Bone marrow (tissue), 2 donors: ENCODE results near the gene LTBP3.

Source experiments
- DNase-seq, 2 donors: peaks; one replicate each; lab custom pipeline; 2025; lab: John Stamatoyannopoulos, UW

Gene LTBP3

DNA sequence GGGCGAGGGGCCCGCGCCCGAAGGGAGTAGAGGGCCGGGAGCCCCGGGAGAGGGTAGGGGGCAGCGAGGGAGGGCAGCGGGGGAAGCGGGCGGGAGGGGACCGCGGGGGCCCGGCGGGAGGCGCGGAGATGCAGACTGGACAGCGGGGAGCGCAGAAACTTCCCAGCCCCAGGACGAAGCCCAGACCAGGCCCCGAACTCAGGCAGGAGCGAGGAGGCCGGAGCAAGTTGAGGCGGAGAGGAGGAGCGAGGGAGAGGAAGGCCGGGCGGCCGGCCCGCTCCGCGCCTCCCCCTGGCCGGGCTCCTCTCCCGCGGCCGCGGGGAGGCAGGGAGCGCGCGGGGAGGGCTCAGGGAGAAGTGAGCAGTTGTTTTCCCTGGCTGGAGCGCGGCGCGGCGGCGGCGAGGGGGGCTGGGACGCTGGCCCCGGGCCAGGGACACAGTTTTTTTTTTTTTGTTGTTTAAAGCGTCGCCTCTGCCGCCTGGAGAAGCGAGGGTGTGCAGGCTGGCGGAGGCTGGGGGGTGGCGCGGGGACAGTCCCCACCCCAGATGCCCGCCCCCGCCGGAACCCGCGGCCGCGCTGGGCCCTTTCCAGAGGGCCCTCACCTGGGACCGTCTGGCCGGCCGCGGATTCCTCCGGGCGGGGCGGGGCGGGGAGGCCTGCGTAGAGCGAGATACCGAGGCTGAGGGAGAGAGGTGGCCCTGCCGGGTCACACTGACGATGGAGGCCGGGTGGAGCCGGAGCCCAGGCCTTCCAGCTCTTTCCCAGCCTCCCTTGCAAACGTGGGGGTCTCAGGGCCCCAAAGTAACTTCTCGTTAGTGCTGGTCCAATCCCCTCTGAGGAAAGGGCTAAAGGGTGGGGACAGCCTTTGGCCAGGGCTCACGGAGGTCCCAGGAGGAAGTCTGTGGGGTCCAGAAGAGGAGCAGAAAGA lies at the start of gene LTBP3:
TSS of gene LTBP3 (minus strand) at position 358 of the 928 bp plus-strand sequence. CDS start 400 bp downstream, outside the sequence.
- DNase-seq: peak in 1 of 2 donors; percentile 16

DNA sequence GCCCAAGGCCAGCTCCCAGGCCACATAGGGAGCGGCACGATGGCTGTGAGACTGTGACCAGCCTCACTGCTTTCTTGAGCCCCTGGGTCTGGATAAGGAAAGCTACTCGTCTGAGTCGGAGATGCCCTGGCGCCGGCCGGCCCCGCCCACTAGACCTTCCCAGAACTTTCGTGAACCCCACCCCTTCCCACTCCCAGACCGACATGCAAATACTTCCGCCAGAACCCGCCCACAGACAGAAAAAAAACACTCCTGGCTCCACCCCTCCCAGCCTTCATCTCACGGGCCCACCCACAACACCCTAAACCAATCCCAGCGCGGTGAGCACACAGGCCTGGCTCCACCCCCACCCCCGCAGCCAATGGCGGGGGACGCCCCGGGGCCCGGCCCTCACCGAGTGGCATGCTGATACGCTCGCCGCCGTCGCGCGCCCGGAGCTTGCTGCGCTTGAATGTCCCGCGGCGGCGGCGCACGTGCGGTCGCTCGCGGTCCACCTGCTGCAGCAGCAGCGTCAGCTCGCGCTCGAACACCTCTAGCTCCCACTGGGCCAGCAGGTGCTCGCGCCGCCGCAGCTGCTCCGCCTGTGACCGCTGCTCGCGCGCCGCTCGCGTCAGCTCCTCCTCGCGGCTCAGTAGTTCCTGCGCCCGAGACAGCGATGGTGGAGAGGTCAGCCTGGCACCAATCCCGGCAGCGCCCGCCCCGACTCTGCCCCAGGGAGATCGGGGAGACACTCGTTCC lies 48.9 kb upstream of the LTBP3 start:
- DNase-seq: no peak

DNA sequence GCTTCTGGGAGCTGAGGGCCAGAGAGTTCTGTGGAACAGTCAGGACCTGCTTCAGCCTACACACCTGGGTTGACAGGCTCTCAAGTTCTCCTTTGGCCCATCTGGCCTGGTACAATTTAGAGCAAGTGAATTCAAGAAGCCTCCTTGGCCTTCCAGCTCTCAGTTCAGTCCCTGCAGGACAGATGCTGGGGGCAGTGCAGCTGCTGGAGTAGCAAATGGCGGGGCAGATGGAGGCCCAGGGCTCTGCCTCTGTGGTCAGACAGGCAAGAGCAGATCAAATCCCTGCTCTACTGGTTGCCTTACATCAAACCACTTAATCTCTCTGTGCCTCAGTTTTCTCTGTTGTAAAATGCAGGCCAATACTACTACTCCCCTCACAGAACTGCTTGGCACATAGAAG lies 46.1 kb upstream of the LTBP3 start:
- DNase-seq: no peak

DNA sequence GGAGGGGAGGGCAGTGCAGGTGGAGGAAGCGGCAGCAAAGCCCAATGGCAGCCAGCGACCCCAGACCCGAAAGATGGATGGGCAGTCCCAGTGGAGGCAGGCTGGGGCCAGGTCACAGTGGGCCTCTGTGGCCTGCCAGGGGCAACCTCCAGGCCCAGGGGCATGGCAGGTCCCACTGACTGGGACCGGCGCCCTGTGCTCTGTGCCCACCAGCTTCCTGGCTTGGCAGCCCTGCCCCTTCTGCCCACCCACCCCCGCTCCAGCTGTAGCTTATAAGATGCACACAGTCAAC lies 41.7 kb upstream of the LTBP3 start:
- no peak for DNase-seq

DNA sequence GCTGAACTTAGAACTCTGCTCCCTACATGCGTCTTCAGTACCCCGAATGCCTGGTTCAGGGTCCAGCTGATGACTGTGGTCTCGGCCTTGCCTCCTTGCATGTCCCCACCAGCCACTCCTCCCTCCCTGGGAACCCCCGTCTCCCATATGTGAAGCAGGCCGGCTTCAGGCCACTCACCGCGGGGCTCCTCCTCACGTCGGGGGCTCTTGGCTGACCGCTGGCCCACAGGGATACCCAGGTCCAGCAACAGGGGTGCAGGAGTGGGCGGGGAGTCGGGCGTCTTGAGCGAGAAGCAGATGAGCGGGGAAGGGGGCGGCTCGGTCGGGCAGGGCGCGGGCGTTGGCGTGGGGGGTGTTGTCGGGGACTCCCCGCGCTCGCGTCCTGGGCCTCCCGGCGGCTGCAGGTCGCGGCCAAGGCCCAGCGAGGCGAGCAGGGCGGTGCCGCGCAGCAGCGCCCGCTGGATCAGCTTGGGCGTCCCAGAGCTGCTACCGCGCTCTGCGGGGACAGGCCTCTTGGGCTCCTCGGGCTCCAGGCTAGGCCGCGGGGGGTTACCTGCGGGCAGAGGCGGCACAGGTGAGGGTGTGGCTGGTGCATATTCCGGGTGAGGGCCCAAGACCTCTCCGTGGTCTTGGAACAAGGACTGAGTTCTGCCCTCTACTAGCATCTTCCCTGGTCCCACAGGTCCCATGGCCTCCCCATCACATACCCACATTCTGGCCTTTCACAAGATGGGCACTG lies 41.2 kb upstream of the LTBP3 start:
- DNase-seq: no peak

DNA sequence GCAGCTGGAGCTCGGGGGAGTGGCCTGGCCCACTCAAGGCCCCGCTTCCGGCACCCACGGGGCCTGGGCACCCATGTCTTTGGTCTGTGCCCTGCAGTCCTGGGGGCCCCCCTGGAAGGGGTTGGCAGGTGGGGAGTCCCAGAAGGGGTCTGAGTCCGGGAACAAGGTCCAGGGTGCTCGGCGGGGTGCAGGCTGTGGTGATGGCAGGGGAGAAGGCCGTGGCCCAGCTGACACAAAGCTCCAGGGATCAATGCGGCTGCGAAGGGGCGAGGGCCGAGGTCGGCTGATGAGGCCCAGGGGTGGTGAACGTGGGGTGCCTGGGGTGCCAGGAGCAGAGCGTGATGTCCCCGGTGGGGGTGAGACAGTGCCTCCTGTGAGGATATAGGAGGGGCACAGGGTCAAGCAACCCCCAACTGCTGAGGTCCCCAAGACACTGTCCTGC lies 40.1 kb upstream of the LTBP3 start:
- DNase-seq: no peak

DNA sequence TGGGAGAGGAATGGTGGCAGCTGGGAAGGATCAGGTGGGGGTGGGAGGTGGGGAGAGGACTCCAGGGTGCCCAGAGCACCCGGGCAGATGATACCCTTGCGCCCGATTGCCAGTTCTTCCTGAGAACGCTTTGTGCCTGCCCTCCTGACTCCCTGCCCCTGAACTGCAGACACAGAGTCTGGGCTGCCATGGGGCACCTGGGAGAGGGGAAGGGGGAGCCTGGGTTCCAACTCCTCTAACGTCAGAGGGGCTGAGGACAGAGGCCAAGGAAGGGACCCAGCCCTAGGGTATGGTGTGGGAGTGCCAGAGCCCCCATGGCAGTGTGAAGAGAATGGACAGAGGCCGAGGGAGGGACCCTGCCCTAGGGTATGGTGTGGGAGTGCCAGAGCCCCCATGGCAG lies 38.4 kb upstream of the LTBP3 start:
- no peak for DNase-seq

DNA sequence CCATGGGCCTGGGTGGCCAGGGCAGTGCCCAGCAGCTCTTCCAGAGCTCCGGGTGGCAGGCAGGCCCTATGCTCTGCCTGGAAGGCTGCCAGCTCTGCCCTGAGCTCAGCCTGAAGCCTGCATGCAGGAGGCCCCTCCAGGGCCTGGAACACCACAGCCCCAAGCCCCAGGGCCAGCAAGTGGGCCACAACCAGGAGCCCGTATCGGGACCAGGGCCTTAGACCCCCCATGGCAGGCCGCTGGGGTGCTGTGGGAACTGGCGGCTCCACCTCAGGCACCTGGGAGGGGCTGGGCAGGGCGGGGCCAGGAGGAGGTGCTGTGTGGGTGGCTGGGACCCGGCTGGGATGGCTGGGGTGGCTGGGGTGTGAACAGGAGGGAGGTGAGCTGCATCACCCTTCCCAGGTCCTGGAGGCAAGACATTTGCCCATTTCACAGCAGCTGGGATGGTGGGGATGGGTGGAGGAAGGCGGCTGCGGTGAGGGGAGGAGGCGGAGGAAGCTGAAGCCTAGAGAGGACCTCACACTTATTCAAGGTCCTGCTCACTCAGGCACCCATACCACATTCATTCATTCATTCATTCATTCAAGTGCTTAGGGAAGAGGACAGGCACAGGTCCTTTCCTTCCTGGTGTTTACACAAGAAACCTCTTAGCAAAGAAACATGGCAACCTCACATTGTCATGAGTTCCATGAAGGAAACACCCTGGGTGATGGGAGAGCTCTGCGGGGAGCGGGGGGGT lies 37.6 kb upstream of the LTBP3 start, which contains the start of gene KCNK7:
TSS of gene KCNK7 (minus strand) at position 258 of the 739 bp plus-strand sequence. CDS start at position 230, 28 bp downstream.
- DNase-seq: no peak

DNA sequence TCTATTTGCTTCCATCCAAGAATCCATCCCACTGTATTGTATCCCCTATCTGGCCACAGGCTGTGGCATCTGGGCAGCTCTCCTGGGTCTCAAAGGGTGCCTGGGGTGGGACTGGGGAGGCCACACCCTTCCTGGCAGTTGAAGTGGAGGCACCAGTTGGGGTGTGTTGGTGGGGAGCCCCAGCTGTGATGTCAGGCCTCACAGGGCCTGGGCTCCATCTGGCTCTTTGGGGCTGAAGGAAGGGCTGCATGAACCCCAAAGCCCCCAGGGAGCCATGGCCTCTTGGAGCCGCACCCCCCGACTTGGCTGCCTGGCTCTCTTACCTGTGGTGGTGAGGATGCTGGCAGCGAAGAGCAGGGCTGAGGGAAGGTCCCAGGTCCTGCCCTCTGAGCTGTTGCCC lies 37.0 kb upstream of the LTBP3 start:
- DNase-seq: no peak

DNA sequence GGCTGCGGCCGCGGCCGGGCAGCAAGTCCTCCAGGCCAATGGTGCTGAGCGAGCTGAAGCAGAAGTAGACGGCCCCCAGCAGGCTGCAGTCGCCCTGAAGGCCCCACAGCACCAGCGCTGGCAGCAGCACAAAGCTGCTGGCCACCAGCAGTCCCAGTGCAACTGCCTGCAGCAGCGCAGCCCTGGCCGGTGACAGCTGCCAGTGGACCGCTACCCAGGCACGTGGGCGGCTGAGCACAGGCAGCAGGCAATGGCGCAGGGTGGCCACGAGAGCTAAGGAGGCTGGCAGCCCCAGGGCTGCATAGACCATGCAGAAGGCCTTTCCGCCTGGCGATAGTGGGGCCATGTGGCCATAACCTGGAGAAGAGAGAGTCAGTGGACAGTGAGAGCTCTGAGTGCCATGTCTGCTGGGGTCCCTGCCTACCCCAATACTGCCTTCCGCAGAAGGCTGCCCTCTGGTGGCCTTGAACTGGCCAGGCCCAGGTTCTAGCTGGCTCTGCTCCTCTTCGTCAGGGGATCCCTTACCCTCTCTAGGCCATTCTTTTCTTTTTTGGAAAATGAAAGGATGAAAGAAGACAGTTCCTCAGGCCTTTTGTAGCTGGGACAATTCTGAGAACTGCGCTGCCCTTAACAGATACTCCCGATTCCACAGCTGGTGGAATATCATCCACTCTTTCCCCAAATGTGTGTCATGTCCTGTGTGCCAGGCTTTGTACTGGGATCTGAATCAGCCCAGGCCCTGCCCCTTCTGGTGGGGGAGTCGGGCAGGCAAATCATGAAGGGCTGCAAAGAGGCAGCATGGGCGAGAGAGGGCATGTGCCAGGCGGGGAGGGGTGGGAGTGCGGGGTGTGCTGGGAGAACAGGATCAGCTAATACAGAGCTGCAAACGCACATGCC lies 35.6 kb upstream of the LTBP3 start:
- no peak for DNase-seq

DNA sequence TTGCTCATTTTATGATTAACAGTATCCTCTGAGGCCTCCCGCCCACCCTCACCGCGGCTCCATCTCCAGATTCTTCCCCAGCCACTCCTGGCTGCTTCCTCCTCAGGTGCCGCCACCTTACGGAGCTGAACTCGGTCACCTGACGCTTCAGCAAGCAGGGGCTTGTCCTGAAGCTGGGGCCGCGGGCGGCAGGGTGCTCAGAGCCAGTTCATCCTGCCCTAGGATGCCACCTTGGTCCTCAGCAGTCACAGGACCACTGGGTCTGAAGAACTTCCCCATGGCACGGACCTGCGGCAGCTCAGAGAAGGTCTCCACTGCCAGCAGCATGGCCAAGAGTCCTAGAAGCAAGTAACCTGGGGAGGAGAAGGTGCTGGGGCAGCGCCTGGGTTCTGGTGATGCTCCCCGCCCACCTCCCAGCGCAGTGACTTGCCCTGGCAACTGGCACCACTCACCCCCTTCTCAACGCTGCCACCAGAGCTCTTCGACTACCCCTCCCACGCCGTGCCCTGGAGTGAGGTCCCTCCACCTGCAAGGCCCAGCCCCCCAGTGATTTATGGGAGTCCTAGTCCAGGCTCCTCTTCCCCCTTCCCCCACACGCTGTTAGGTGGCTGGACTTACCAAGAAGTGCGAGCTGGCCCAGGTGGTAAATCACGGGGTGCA lies 34.8 kb upstream of the LTBP3 start:
- DNase-seq: no peak

DNA sequence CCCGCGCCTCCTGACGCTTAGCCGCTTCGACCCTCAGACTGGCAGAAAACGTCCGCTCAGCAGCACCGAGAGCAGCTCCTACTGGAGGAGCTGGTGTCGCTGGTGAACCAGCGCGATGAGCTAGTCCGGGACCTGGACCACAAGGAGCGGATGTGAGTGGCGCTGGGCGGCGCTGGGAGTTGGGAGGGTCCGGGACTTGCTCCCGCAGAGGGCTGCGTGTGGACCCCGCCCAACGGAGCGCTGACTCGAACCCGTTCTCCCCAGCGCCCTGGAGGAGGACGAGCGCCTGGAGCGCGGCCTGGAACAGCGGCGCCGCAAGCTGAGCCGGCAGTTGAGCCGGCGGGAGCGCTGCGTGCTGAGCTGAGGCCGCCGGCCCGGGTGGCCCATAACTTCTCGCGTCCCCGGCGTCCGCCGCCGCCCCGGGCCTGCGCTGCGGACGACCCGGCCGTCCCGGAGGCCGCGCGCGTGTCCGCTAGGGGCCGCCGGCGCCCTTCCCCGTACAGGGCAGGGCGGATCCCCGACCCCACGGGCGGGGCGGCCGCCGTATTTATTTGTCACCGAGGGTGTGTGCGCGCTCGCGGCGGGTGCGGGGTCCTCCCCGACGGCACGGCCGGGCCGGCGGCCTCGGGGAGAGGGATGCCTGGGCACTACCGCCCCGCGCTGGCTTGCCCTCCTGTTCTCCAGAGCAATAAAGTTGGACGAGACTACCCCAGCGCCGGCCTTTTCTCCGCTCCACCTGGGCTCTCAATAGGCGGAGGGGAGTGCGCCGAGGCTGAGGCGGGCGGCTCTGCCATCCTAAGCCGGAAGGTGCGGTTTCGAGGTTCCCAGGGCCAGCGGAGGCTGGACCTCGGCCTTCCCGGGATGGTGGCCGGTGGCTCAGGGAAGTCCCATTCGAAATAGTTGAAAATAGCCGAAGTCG lies 34.0 kb upstream of the LTBP3 start:
- no peak for DNase-seq

DNA sequence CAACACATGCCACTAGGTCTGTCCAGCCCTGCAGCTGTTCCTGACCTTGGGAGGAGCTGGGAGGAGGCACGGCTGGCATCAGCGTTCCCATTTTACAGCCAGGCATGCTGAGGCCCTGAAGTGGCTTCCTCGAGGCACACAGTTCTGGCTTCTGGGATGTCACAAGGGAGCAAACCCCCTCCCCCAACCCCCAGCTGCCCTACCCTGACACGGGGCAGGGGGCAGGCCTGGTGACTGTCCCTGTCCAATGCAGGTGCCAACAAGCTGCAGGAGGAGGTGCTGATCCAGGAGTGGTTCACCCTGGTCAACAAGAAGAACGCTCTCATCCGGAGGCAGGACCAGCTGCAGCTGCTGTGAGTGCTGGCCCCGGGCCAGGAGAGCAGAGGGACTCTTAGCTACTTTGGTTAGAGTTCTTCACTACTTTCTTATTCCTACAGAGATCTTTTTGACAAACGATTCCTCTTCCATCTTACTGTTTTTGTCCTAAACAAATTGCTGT lies 32.1 kb upstream of the LTBP3 start:
- DNase-seq: no peak

DNA sequence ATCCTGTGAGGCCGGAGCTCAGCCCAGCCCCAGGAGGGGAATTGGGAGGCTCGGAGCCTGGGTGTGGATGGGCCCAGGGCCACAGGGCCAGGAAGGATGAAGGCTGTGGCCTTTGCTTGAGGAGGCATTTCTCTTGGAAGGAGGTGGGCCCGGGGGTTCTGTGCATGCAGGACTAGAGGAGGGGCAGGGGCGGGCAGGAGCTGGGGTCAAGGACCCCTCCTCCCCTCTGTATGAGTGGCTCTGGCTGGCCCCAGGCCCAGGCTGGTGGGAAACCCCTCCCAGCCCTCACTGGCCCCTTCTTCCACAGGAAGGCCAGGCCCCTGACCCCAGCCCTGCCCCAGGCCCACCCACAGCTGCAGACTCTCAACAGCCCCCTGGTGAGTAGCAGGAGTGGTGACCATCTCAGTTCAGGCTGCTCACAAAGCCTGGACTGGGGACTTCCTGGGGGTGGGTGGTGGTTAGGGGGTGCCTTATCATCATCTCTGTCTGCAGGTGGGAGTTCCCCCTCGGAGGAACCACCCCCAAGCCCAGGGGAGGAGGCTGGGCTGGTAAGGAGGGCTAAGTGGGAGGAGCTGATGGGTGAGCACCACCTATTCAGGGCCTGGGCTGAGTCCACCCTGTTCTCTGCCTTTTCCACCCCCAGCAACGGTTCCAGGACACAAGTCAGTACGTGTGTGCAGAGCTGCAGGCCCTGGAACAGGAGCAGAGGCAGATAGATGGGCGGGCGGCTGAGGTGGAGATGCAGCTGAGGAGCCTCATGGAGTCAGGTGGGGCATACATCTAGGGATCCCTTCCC lies 31.5 kb upstream of the LTBP3 start:
- no peak for DNase-seq

DNA sequence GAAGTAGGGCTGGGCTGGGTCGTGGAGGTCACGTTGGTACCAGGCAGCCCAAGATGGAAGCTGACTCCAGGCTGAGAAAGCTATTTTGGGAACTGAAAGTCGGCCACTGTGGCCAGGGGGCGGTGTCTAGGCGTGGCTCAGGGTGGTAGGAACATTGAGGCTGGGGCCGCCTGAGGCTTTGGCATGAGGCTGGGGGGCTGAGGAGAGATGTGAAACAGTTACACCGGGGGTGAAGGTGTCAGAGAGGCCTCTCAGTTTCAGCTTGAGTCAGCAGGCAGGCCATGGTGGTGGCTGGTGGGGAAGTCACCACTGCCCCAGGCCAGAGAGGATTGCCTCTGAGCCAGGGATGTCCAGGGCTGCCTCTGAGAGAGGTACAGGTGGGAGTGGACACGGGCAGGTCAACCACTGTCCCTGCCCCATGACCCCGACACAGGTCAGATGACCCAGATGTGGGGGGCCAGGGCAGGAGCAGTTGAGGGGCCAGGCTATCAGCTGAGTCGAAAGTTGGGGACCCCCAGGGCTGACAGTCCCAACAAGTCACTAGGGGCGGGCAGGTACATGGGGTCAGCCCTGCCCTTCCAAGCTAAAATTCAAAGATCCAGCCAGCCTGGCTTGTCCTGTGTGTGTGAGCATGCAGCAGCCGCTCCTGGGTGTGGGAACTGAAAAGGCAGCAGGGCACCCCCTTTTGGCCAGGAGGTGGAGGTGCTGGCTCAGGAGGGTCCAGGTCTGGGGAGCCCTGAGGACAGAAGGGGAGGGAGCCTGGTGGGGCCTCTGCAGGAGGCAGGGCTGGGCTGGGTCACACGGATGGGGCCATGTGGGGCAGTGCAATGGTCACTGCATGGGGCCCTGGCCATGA lies 30.3 kb upstream of the LTBP3 start:
- peak; percentile 24 to 56 for DNase-seq

DNA sequence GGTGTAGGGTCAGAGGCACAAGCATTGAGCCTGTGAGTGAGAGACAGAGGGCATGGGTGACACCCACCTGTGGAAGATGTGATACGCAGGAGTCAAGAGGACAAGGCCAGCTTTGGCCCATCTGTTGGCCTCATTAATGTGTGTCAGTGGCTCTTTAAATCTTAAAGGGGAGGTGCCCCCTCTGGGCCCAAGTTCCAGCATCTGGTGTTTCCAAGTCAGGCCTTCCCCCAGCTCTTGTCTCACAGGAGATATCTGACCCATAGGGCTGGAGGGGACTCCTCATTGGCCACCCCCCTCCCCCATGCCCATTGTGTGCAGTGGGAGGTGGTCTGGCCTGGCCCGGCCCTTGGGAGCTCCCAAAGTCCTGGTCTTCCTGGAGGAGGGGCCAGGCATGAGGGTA lies 28.5 kb upstream of the LTBP3 start:
- no peak for DNase-seq

DNA sequence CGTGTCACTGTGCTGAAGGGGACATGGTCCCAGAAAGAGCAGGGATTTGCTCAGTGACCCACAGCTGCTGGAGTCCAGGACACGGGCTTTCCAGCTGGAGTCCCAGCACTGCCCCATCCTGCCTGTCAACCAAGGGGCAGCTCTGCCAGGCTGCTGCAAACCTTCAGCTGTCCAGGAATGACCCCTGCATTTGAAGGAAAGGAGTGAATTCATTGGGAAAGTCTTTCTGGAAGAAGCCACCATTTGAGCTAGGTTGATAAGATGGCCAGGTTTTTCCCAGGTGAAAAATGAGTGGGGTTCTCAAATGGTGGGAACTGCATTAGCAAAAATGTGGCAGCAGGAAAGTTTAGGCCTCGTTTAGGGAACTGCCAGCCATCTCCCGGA lies 28.1 kb upstream of the LTBP3 start:
- no peak for DNase-seq
